Pulmonary artery endothelial cell (primary cell): ENCODE data around the gene PRAMEF27. TPM values are rescaled to one million over a fixed set of nuclear protein-coding genes. Genes with fewer than 3 reads are reported as not detected.
"Not testable (repeated sequence)": the region's sequence is repeated elsewhere in the genome, so short reads cannot be mapped to it uniquely, and the experiment has no call there.

Source experiments
- DNase-seq: peaks from one replicate; pipeline ENCODE4 v3.0.0-alpha.2; 2011; ENCODE audit warnings: low read depth, low spot score
- total RNA-seq: library from RNA; depleted of rRNA; stranded (reverse); fragments of >200 nt; gene quantifications from 2 replicates; pipeline ENCODE4 v1.2.3, GENCODE V29; 2014

PRAMEF27 gene
- total RNA-seq, result not detected in 2 replicates

DNA sequence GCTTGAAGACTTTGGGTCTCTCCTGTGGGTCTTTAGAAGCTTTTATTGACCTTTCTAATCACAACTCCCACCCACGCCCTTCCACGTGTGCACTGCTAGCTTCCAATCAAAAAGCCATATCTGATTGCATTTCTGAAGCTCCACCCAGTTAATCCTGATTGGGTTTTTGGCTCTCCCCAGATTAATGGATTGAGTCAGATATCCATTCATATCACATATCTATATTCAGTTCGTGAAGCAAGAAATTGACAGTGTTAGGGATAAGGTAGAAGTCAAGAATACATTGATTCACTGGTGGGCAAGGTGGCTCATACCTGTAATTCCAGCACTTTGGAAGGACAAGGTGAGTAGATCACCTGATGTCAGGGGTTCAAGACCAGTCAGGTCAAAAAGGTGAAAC, at the start of gene PRAMEF27:
PRAMEF27 (minus strand) TSS at position 101 of the 400 bp plus-strand sequence. CDS start 2,916 bp downstream, outside the sequence.
- not testable (repeated sequence) for DNase-seq

DNA sequence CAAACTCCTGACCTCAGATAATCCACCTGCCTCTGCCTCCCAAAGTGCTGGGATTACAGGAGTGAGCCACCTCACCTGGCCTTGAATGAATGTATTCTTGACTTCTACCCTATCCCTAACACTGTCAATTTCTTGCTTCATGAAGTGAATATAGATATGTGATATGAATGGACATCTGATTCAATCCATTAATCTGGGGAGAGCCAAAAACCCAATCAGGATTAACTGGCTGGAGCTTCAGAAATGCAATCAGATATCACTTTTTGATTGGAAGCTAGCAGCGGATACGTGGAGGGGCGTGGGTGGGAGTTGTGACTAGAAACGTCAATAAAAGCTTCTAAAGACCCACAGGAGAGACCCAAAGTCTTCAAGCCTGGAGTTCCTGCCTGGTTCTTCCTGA, 14.1 kb upstream of the PRAMEF27 start, which contains the start of gene PRAMEF25:
PRAMEF25 (plus strand) TSS at position 301 of the 400 bp plus-strand sequence. CDS start 2,920 bp downstream, outside the sequence.
- DNase-seq, result not testable (repeated sequence)

DNA sequence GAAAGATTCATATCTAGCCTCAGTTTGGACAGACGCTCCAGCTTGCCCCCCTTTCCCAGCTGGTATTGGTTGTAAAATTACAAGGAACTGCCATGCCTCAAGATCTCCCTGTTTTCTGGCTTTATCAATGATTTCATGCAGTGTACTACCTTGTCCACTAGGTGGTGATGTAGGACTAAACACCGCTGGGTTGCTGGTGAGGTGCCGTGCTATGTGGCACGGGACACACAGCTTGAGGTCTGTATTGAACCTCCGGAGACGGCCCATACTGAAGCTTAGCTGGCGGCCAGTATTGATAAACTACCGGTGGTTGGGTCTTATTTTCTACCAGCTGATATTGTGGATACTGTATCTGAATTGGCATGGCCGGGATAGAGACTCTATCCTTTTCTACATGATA, 36.5 kb downstream of the PRAMEF27 start:
- DNase-seq, result not testable (repeated sequence)

DNA sequence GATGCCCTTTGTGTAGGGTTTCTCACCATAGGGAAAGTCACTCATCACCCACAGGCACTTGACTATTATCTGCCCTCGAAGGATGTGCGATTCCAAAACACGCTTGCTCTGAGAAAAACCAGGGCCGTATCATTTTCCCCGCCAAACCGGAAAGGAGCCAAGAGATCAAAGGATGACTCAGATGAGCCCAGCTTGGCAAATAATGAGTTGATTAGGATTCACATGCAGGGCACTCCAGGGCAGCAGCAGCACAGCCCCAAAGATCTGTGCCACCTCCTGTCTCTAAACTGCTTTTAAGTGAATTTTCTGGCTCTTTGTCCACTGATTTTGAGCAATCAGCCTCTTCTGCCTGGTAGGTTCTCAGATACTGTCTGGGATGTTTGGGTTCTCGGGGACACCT, 44.4 kb downstream of the PRAMEF27 start:
- DNase-seq, result not testable (repeated sequence)

DNA sequence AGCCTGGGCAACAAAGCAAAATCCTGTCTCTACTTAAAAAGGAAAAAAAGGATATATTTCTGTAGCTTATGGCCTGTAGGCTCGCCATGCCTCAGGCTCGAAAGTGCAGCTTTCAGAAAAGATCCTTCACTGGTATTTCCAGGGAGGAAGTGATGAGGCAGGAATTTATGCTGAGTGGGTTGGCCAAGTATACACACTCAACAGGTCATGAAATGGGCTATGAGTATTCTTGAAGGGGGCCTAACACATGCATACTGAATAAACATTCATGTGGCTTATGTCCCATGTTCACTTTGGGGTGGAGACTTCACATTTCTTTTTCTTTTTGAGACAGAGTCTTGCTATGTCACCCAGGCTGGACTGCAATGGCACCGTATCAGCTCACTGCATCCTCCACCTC, 47.0 kb downstream of the PRAMEF27 start:
- DNase-seq, result not testable (repeated sequence)

DNA sequence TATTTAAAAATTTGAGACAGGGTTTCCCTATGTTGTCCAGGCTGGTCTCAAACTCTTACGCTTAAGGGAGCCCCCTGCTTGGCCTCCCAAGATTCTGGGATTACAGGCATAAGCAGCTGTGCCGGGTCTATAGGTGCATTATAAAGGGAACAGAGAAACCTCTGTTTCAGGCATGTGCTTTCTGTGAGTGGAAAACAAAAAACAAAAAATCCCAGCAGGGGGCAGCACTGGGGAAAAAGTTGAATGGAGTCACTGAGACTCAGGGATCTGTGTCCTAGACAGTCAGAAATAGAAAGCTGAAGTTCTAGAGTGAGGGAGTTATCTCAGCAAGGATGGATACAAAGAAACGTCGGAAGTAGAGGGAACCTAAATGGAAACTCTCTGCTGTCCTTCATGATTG, 50.6 kb downstream of the PRAMEF27 start:
- not testable (repeated sequence) for DNase-seq

Other genes starting within 250 kb of the PRAMEF27 start
- gene PRAMEF11, start 225.2 kb downstream of the PRAMEF27 start, total RNA-seq, result not detected in 2 replicates
- gene HNRNPCL1, start 207.9 kb downstream of the PRAMEF27 start, total RNA-seq, result not detected in 2 replicates
- not detected in 2 replicates for gene PRAMEF2, start 199.5 kb downstream of the PRAMEF27 start, total RNA-seq
- not detected in 2 replicates for gene PRAMEF4, start 170.4 kb downstream of the PRAMEF27 start, total RNA-seq
- gene PRAMEF10, start 158.3 kb downstream of the PRAMEF27 start, total RNA-seq, result not detected in 2 replicates
- gene PRAMEF7, start 140.0 kb downstream of the PRAMEF27 start, total RNA-seq, result not detected in 2 replicates
- not detected in 2 replicates for gene PRAMEF6, start 109.0 kb downstream of the PRAMEF27 start, total RNA-seq
- not detected in 2 replicates for gene HNRNPCL3, start 4.2 kb upstream of the PRAMEF27 start, total RNA-seq
- gene PRAMEF25, start 14.2 kb upstream of the PRAMEF27 start, total RNA-seq, result not detected in 2 replicates
- gene HNRNPCL2, start 60.3 kb upstream of the PRAMEF27 start, total RNA-seq, result not detected in 2 replicates
- gene PRAMEF26, start 99.4 kb upstream of the PRAMEF27 start, total RNA-seq, result not detected in 2 replicates
- not detected in 2 replicates for gene HNRNPCL4, start 109.1 kb upstream of the PRAMEF27 start, total RNA-seq
- gene PRAMEF9, start 115.3 kb upstream of the PRAMEF27 start, total RNA-seq, result not detected in 2 replicates
- gene PRAMEF13, start 144.8 kb upstream of the PRAMEF27 start, total RNA-seq, result not detected in 2 replicates
- gene PRAMEF18, start 169.6 kb upstream of the PRAMEF27 start, total RNA-seq, result not detected in 2 replicates
- not detected in 2 replicates for gene PRAMEF5, start 197.6 kb upstream of the PRAMEF27 start, total RNA-seq
- not detected in 2 replicates for gene PRAMEF8, start 228.6 kb upstream of the PRAMEF27 start, total RNA-seq
- gene PRAMEF33, start 247.0 kb upstream of the PRAMEF27 start, total RNA-seq, result not detected in 2 replicates